Activated CD8-positive, alpha-beta memory T cell treated with anti-CD3 and anti-CD28 coated beads for 4 hours (primary cell): ENCODE results near the gene KMT2C.
"Not testable (repeated sequence)": the region's sequence is repeated elsewhere in the genome, so short reads cannot be mapped to it uniquely, and the experiment has no call there.

Source experiments
- DNase-seq, 2 donors: peaks; one replicate each; pipeline ENCODE4 v3.0.0-alpha.2; 2020; ENCODE audit warnings: low read depth in 2 of 2

The KMT2C gene

DNA sequence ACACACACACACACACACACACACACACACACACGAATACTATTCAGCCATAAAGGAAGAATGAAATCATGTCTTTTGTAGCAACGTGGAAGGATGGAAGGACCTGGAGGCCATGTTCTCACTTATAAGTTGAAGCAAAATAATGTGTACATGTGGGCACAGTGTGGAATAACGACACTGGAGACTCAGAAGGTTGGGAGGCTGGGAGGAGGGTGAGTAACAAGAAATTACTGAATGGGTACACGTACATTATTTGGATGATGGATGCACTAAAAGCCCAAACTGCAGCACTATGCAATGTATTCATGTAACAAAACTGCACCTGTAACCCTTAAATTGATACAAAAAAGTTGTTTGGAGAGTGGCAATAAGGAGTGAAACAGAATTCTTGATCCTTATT lies 32.1 kb downstream of the KMT2C start:
- no peak for DNase-seq

DNA sequence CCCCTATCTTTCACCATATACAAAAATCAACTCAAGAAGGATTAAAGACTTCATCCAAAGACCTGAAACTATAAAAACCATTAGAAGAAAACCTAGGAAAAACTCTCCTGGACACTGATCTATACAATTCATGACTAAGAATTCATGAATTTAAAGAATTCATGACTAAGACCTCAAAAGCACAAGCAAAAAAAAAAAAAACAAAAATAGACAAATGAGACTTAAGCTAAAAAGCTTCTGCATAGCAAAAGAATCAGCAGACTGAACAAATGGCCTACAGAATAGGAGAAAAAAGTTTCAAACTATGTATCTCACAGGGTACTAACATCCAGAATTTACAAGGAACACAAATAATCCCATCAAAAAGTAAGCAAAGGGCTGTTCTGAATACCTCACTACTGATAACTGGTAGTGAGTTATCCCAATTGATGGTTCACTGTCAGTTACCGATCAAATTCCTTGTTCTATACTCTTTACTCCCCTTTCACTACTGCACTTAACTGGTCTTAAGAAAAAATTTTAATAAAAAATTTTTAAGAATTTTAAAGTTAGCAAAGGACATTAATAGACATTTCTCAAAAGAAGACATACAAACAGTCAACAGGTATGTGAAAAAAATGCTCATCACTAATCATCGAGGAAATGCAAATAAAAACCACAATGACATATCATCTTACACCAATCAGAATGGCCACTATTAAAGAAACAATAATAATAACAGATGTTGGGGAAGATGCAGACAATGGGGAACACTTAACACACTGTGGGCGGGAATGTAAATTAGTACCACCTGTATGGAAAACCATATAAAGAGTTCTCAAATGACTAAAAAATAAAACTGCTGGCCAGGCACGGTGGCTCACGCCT lies 33.2 kb downstream of the KMT2C start:
- DNase-seq, result no peak

DNA sequence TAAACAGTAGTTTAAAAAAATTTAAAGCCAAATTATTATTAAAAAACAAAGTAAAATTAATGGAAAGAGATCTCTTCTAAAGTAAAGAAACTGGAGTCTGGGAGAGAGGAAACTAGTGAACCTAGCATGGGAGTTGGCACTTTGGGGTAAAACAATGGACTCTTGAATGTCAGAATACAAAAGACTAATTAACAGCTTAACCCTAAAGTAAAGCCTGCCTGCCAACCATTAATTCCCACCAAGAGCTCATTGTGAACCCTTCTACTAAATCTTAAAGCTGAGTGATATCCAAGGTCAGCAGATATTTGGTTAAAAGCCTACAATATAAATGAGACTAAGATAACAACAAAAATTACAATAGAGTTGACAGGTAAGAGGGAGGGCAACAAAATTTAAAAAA lies 36.5 kb downstream of the KMT2C start:
- no peak for DNase-seq

DNA sequence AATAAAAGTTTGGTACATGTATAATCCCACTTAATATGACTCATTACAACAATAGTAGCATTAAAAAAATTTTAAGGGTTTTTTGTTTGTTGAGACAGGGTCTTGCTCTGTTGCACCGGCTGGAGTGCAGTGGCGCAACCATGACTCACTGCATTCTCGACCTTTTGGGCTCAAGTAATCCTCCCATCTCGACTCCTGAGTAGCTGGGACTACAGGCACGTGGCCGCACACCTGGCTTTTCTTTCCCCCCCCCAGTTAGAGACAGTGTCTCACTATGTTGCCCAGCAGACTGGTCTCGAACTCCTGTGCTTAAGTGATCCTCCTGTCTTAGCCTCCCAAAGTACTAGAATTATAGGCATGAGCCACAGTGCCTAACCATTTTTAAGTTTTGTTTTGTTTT lies 40.7 kb downstream of the KMT2C start:
- no peak for DNase-seq

DNA sequence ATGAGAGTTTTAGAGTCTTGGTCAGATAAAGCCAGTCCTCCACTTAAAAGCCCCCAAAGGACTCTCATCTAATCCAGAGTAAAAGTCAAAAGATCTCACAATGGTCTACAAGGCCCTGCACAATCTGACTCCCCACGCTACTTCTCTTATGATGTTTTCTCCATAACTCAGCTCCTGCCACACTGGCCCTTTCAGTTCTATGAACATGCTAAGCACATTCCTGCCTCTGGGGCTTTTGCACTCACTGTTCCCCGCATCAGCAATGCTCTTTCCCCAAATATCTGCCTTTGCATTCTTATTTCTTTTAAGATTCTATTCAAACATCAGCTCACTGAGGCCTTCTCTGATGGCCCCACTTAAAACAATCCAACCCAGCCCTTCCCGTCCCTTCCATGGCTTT lies 41.6 kb downstream of the KMT2C start:
- DNase-seq, result not testable (repeated sequence)

DNA sequence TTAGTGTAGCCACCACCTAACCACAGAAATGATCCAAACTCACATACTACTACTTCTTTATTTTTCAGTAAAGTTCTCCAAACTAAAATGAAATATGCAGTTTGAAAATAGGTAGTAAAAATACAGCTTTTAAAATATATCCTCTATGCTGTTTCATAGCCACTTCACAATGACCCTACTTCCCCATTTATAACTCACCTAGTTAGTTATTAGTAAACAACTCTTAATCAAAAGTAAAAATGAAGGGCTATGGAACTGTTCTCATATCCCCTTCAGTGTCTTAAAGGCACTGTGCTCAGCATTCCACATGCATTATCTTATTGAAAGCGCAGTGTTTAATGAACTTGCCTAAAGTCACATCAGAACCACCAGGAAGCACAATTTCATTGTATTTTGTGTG lies 43.5 kb downstream of the KMT2C start:
- DNase-seq, result no peak

DNA sequence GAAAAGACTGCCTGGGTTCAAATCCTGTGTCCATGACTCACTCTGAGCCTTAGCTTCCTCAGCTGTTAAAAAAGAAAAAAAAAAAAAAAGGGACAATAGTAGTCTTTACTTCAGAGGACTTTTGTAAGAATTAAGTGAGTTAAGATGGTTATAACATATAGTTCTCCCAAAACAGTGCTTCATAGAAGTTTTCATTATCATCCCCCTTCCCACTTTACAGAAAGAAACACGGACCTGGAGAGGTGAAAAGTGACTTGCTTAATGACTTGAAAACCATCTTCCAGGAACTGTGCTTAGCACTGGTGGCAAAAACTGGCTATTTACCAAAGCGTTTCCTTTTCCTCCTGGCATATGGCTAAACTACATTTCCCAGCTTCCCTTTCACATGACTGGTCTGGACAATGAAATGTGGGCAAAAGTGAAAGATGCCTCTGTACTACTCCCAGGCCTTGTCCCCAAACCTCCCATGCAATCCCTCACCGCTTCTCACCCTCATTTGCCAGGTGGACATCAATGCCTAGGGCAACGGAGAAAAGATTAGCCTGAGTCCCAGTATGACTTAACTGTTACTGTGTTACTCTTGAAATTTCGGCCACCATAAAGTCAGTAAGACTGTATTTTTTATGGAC lies 49.6 kb downstream of the KMT2C start:
- not testable (repeated sequence) for DNase-seq

DNA sequence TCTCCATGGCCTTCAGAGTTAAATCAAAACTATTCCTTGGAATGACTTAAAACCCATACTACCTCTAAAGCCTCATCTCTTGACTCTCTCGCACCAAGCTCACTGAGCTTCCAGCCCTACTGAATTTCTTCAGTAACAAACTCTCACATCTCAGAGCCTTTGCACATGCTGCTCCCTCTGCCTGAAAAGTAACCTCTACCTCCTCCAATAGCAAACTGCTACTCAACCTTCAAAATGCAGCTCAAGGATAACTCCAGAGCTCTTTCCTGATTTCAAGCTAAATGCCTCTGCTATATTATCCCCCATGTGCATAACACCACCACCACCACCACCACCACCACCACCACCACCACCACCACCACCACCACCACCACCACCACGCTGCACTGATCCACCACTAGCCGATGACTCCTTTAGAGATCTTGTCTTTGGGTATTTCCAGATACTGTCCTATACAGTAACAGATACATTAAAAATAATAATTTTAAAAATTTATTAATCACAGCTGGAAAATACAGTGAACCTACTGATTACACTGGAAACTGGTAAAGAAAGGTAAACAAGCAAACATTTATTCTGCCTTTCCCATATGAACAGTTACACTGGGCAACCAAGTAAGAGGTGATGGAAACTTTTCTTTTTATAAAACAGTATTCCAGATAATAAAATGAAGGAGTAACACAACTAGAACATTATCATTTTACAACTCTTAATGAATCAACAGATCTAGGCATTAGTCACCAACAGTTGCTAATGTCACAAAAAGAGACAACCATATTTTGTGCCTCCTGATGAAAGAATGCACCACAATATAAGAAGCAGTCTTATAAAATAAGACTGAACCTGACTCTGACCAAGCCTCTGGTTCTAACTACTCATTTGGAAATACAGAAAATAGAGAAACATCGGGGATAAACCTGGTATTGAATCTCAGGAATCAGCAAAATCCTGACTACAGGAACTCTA lies 51.3 kb downstream of the KMT2C start:
- DNase-seq, result not testable (repeated sequence)

DNA sequence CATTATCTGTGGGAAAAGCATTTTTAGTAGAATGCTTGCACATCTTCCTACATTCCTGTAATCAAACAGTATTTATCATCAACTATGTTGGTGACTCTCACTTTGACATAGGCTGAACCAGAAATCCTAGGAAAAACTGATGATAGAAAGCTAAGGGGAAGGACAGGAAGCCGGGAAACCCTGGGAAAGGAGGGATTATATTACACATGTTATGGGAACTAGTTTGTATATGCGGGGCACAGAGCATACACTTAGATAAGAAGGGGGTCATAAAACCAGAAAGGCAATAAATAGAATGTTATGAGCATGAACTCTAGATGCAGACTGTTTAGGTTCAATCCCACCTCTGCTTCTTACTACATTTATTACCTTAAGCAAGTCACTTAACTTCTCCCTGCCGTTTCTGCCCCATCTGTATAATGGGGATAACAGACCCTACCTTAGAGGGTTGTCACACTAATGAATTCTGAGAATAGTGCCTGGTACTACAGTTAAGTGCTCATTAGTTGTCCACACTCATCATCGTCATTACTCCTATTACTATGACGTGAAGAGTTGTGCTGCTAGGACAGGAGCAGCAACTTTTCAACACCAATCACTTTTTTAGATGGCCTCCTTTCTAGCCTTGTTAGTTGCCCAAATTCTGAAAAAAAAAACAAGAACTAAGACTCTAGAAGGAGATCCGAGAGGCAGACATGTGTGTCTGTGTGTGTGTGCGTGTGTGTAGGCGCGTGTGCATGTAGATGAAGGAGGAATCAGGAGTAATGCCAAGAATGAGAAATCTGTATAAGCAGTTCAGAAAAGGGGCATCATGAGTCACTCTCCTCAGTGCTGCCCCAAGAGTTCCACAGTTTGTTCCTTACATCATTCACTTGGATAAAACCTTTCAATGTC lies 52.2 kb downstream of the KMT2C start:
- DNase-seq, result no peak

DNA sequence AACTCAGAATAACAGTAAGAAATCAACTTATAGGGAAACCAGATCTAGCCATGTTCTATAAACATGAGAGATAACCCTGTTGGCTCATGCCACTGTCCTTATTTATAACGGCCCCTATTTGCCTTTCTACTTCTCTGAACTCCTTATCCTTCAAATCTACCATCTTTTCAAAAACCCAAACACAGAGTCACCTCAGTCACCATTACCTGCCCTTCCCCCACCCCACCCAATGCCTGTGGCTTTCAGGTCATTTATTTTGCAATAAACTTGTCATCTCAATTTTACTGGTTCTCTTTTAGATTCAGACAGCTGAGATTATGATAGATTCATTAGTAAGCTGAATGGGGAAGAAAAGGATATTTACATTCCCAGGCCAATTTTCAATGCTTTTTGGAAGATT lies 53.6 kb downstream of the KMT2C start:
- no peak for DNase-seq

DNA sequence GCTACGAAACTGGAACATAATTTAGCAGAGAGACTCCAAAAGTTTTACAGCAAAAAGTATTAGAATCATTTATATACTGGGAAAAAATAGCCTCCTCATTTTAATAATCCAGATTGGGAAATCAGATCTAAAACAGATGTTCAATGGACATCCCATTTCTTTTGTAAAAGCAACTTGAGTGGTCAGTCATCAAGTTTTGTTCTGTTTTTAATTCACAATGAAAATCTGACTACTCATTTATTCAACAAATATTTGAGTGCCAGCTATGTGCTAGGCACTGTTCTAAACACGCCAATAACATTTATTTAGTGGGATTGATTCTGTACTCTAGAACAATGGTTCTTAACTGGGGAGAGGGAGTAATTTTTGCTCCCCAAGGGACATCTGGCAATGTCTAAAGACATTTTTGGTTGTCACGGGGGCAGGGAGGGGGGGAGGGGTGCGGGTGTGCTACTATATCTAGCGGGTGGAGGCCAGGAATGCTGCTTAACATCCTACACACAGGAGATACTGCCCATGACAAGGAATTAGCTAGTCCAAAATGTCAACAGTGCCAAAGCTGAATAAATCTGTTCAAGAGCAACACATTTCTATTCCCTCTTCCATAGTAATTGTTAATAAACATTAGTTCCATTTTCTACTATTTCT lies 54.7 kb downstream of the KMT2C start:
- not testable (repeated sequence) for DNase-seq

DNA sequence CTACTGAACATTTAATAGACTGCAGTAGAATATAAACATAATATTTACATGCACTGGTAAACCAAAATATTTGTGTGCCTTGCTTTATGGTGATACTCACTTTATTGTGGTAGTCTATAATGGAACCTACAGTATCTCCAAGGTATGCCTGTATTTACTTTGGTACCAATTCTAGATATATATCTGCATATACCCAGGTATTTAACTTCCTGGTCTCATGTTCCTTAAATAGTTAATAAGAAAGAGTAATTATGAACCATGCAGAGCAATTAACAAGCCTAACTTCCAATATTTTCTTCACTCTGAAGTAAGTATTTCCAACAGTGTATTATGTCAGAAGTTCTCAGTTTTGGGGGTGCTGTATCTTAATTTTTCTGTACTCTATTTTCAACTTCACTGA lies 57.3 kb downstream of the KMT2C start:
- DNase-seq, result not testable (repeated sequence)

DNA sequence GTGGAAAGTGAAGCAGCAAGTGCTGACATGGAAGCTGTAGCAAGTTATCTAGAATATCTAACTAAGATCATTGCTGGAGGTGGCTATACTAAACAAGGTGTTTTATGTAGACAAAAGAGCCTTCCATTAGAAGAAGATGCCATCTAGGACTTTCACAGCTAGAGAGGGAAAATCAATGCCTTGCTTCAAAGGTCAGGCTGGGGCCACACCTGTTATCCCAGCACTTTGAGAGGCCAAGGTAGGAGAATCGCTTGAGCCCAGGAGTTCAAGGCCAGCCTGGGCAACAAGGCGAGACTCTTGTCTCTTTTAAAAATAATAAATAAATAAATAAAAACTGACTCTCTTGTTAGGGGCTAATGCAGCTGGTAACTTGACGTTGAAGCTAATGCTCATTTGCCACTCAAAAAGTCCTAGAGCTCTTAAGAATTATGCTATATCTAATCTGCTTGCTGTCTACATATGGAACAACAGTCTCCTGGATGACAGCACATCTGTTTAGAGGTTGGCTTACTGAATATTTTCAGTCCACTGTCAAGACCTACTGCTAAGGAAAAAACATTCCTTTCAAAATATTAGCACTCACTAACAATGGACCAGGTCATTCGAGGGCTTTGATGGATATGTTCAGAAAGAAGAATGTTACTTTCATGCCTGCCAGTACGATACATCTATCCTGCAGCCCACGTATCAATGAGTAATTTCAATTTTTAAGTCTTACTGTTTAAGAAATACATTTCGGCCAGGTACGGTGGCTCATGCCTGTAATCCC lies 58.9 kb downstream of the KMT2C start:
- DNase-seq, result not testable (repeated sequence)

DNA sequence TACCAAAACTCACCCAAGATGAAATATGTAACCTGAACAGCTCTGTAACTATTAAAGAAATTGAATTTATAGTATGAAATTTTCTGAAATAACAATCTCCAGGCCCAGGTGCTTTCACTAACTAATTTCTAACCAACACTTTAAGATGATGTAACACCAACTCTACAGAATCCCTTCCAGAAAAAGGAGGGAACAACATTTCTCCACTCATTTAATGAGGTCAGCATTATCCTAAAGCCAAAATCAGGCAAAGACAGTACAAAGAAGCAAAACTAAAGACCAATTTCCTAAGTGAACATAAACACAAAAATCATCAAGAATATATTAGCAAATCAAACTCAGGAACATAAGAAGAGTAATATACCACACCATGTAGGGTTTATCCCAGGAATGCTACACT lies 65.5 kb downstream of the KMT2C start:
- no peak for DNase-seq

DNA sequence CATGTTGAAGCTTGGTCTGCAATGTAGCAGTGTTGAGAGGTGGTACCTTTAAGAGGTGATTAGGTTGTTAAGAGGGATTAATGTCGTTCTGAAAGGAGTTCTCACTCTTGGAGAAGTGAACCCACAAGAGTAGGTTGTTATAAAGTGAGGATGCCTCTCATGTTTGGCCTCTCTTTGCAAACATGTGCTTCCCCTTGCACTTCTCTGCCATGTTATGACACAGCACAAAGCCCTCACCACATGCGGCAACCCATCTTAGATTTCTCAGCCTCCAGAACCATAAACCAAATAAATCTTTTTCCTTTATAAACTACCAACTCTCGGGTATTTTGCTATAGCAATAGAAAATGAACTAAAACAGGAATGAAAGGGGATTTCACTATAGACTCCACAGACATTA lies 66.3 kb downstream of the KMT2C start:
- no peak for DNase-seq

DNA sequence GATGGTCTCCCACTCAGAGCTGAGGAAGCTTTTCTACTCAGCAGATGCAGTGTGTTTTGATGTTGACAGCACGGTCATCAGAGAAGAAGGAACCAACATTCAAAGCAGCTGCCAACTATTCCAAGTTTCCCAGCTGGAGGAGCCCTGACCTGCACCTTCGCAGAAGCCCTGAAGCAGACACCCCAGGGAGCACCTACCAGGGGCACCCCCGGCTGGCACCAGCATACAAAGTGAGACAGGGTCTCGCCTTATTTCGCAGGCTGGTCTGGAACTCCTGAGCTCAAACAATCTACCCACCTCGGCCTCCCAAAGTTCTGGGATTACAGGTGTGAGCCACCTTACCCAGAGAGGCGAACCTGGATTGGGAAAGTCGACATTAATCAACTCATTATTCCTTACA lies 68.6 kb downstream of the KMT2C start:
- DNase-seq, result no peak

DNA sequence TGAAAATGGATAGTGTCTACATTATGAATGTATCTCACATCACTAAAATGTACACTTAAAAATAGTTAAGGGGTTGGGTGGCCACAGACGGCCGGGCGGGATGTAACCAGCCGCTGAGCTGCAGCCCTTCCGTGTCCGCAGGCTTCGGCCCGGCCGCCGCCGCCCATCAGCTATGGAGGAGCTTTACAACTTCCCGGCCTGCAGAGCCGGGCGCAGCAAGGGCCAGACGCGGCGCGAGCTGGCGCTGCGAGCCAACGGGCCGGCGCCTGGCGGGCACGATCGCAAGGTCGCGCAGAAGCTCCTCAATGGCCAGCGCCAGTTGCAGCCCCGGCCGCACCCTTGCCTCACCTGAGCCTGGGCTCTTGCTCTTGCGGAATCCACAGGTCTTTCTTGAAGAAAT lies 69.1 kb downstream of the KMT2C start:
- no peak for DNase-seq

DNA sequence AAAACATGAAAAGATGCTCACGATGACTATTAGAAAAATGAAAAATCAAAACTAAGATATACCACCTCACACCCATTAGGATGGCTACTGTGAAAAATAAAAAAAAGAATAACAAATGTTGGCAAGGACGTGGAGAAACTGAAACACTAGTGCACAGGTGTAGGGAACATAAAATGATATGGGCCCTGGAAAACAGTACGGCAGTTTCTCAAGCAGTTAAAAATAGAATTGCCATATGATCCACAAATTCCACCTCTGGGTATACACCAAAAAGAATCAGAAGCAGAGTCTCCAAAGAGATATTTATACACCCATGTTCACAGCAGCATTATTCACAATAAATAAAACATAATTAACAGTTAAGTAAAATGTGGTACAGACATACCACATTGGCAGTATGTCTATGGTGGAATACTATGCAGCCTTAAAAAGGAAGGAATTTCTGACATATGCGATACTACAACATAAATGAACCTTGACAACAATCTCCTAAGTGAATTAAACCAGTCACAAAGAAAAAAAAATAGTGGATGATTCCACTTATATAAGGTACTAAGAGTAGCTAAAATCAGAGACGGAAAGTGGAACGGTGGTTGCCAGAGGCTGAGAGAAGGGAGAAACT lies 69.7 kb downstream of the KMT2C start:
- no peak for DNase-seq

DNA sequence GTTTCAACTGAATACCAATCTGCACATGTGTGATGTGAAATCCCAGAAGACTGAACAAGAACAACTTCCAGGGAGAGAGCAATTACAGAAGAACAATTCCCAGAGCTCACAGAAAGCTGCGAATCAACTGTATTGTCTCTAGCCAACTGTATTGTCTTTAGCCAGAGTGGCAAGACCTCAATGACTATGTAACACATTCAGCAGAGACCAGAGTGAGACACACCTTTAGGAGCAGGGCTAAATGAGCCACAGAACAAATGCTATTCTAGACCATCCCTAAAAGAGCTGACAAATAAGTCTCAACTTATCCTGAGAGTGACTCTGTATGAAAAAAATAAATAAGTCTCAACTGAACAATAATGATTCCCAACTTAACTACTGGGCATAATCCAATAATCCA lies 72.0 kb downstream of the KMT2C start:
- DNase-seq, result no peak
